HCT116 (cell line): Measurements from ENCODE around the gene MRPS27. TPM values are rescaled to one million over a fixed set of nuclear protein-coding genes. Genes with fewer than 3 reads are reported as not detected.

ENCODE experiments used
- ATAC-seq: fragments of 200-7000 bp; cut with Tn5 transposase; 2 replicates; pipeline ENCODE4 v1.9.1; 2020; ENCODE audit warnings: mild to moderate bottlenecking, moderate library complexity
- BruUV-seq: library from RNA; stranded (reverse); fragments of 400-500 nt; replicated peaks from 2 replicates; lab custom pipeline; 2021; lab: Mats Ljungman, UMichigan
- CTCF ChIA-PET: fragments of 300-600 bp; sonication (Branson Sonifier 250); formaldehyde crosslinking; loops from one replicate; lab custom pipeline; 2021; ENCODE audit warnings: antibody characterized with exemption; lab: Charles Lee
- POLR2A ChIA-PET: fragments of 300-600, 350-600 bp; sonication (Branson Sonifier 250); formaldehyde crosslinking; loops from one replicate; lab custom pipeline; 2021; ENCODE audit warnings: antibody characterized with exemption; lab: Charles Lee
- RAD21 ChIA-PET, 2 experiments: fragments of 300-600 bp; sonication (Branson Sonifier 250); formaldehyde crosslinking; loops; one replicate each; lab custom pipeline; 2023; ENCODE audit warnings: low total read pairs in 2 of 2; ENCODE audit not compliant: uncharacterized antibody in 2 of 2, unreplicated experiment in 2 of 2, low non-redundant PET in 1 of 2; lab: Charles Lee
- DNase-seq: peaks from one replicate; pipeline ENCODE4 v3.0.0-alpha.2; 2010; ENCODE audit warnings: low read depth, low spot score
- H2AFZ ChIP-seq: fragments of 200-600 bp; shearing (Covaris generic), sonication (generic); 2 replicates; pipeline ENCODE4 v1.6.1; 2017; ENCODE audit warnings: low read depth, mixed run types, mixed read lengths, antibody characterized with exemption, low read length; ENCODE audit not compliant: poor library complexity, severe bottlenecking
- H3K27ac ChIP-seq: 2 replicates; pipeline ENCODE4 v1.5.1; 2012; ENCODE audit warnings: low read depth, low read length
- H3K27me3 ChIP-seq: fragments of 200-600 bp; sonication (generic); 2 replicates; pipeline ENCODE4 v1.6.1; 2016; ENCODE audit warnings: mixed run types, low read length, mixed read lengths; ENCODE audit not compliant: insufficient read depth
- H3K36me3 ChIP-seq, 2 experiments: fragments of 200-500 bp in 1 of 2; fragments of 200-600 bp in 1 of 2; sonication (Bioruptor generic) in 1 of 2; sonication (generic) in 1 of 2; 2 replicates each; pipeline versions ENCODE4 v1.5.1 to v1.6.1; 2014 to 2016; ENCODE audit warnings: low read length in 2 of 2, inconsistent platforms in 1 of 2, mixed read lengths in 1 of 2, mixed run types in 1 of 2; ENCODE audit not compliant: insufficient read depth in 2 of 2, control insufficient read depth in 1 of 2
- H3K4me1 ChIP-seq, 2 experiments: fragments of 200-600 bp in 1 of 2; sonication (generic) in 1 of 2; 2 replicates each; pipeline versions ENCODE4 v1.5.1 to v1.6.1; 2012 to 2017; ENCODE audit warnings: low read length in 2 of 2, inconsistent platforms in 1 of 2, mild to moderate bottlenecking in 1 of 2, mixed read lengths in 1 of 2, mixed run types in 1 of 2, moderate library complexity in 1 of 2; ENCODE audit not compliant: insufficient read depth in 2 of 2, control insufficient read depth in 1 of 2
- H3K4me2 ChIP-seq: fragments of 200-600 bp; sonication (generic); 2 replicates; pipeline ENCODE4 v1.6.1; 2017; ENCODE audit warnings: mixed run types, low read length, mixed read lengths
- H3K4me3 ChIP-seq, 2 experiments: fragments of 200-600 bp in 1 of 2; sonication (generic) in 1 of 2; replicated peaks in 1 of 2; 2 replicates each; pipeline ENCODE4 v1.5.1; 2011 to 2016; ENCODE audit warnings: low read length in 2 of 2, control low read depth in 1 of 2, low read depth in 1 of 2, mild to moderate bottlenecking in 1 of 2, mixed read lengths in 1 of 2, mixed run types in 1 of 2
- H3K79me2 ChIP-seq: fragments of 200-600 bp; sonication (generic); 2 replicates; pipeline ENCODE4 v1.6.1; 2017; ENCODE audit warnings: mild to moderate bottlenecking, mixed run types, low read length, moderate library complexity, mixed read lengths; ENCODE audit not compliant: insufficient read depth
- H3K9ac ChIP-seq: fragments of 200-600 bp; sonication (generic); 2 replicates; pipeline ENCODE4 v1.6.1; 2016; ENCODE audit warnings: low read length, mixed read lengths
- H3K9me2 ChIP-seq: fragments of 200-600 bp; sonication (generic), shearing (Covaris generic); 2 replicates; pipeline ENCODE4 v1.6.1; 2017; ENCODE audit warnings: mixed run types, mild to moderate bottlenecking, moderate library complexity; ENCODE audit not compliant: insufficient read depth
- H3K9me3 ChIP-seq, 2 experiments: fragments of 200-500 bp in 1 of 2; fragments of 200-600 bp in 1 of 2; sonication (Bioruptor generic) in 1 of 2; sonication (generic) in 1 of 2; 2 replicates each; pipeline ENCODE4 v1.6.1; 2014 to 2017; ENCODE audit warnings: low read length in 2 of 2, mixed read lengths in 2 of 2, inconsistent platforms in 1 of 2, low read depth in 1 of 2, mild to moderate bottlenecking in 1 of 2, mixed run types in 1 of 2, moderate library complexity in 1 of 2; ENCODE audit not compliant: control insufficient read depth in 1 of 2, insufficient read depth in 1 of 2
- H4K20me1 ChIP-seq: fragments of 200-600 bp; sonication (generic), shearing (Covaris generic); 2 replicates; pipeline ENCODE4 v1.6.1; 2017; ENCODE audit warnings: mixed run types, mild to moderate bottlenecking, moderate library complexity; ENCODE audit not compliant: insufficient read depth
- ATF3 ChIP-seq: IDR thresholded peaks from 2 replicates; pipeline ENCODE4 v1.6.1; 2012
- CBX3 ChIP-seq: IDR thresholded peaks from 2 replicates; pipeline ENCODE4 v1.6.1; 2012; ENCODE audit warnings: low read depth
- CEBPB ChIP-seq: IDR thresholded peaks from 2 replicates; pipeline ENCODE4 v1.6.1; 2012; ENCODE audit warnings: low read depth
- CTCF ChIP-seq, 3 experiments: fragments of 200-600 bp in 1 of 3; sonication (generic) in 1 of 3; IDR thresholded peaks in 2 of 3; conservative IDR thresholded peaks in 1 of 3; 2 replicates each; pipeline ENCODE4 v1.5.1; 2012 to 2017; ENCODE audit warnings: low read depth in 2 of 3, low read length in 2 of 3, antibody characterized with exemption in 1 of 3, borderline replicate concordance in 1 of 3, control low read depth in 1 of 3, mild to moderate bottlenecking in 1 of 3, mixed read lengths in 1 of 3, mixed run types in 1 of 3, moderate library complexity in 1 of 3; ENCODE audit not compliant: insufficient read depth in 1 of 3
- EGR1 ChIP-seq: IDR thresholded peaks from 2 replicates; pipeline ENCODE4 v1.6.1; 2012; ENCODE audit warnings: low read depth
- EZH2 ChIP-seq: fragments of 200-600 bp; sonication (generic); IDR thresholded peaks from 2 replicates; pipeline ENCODE4 v1.6.1; 2017; ENCODE audit warnings: antibody characterized with exemption, mixed run types
- FOSL1 ChIP-seq: IDR thresholded peaks from 2 replicates; pipeline ENCODE4 v1.6.1; 2012; ENCODE audit warnings: low read depth
- POLR2A ChIP-seq: IDR thresholded peaks from 2 replicates; pipeline ENCODE4 v1.7.0; 2011; ENCODE audit warnings: borderline replicate concordance; ENCODE audit not compliant: insufficient read depth, insufficient read length; ENCODE audit errors: extremely low read depth
- REST ChIP-seq: IDR thresholded peaks from 2 replicates; pipeline ENCODE4 v1.6.1; 2012; ENCODE audit warnings: low read depth
- SIN3A ChIP-seq: IDR thresholded peaks from 2 replicates; pipeline ENCODE4 v1.6.1; 2012; ENCODE audit warnings: low read depth
- SP1 ChIP-seq: IDR thresholded peaks from 2 replicates; pipeline ENCODE4 v1.6.1; 2012; ENCODE audit warnings: low read depth
- SRF ChIP-seq: IDR thresholded peaks from 2 replicates; pipeline ENCODE4 v1.6.1; 2012; ENCODE audit warnings: low read depth
- TCF7L2 ChIP-seq: IDR thresholded peaks from 2 replicates; pipeline ENCODE4 v1.7.0; 2011; ENCODE audit warnings: borderline replicate concordance, inconsistent platforms; ENCODE audit not compliant: insufficient read depth, insufficient read length; ENCODE audit errors: extremely low read depth
- YY1 ChIP-seq: IDR thresholded peaks from 2 replicates; pipeline ENCODE4 v1.6.1; 2011; ENCODE audit warnings: low read length, low read depth, moderate library complexity, mild to moderate bottlenecking; ENCODE audit not compliant: insufficient replicate concordance; ENCODE audit errors: extremely low read depth
- ZFX ChIP-seq: fragments of 450-650 bp; IDR thresholded peaks from 2 replicates; pipeline ENCODE4 v1.6.1; 2017
- ZNF274 ChIP-seq: fragments of 200-500 bp; sonication (Bioruptor generic); IDR thresholded peaks from 2 replicates; pipeline ENCODE4 v1.6.1; 2014; ENCODE audit warnings: mild to moderate bottlenecking, low read depth, low read length, inconsistent platforms
- intact Hi-C: fragments of 100-400 bp; cut with micrococcal nuclease; formaldehyde crosslinking; loops from 2 replicates; pipeline ENCODE4 v1.10.0; 2022
- total RNA-seq: library from RNA; stranded (reverse); gene quantifications from one replicate; pipeline ENCODE4 v1.2.1, GENCODE V29; 2021; ENCODE audit not compliant: unreplicated experiment

Gene MRPS27
- total RNA-seq, 1 experiment from 2014 or later: 113 TPM

GRCh38 chr5:72180925-72181324 is 139.1 kb downstream of the MRPS27 start:
- no peak overlapping the region for H3K4me2 ChIP-seq
- ATAC-seq (no peak), DNase-seq (no peak)
- peaks cover 13 to 19% of the 10 kb centered on the region in 2 experiments for H3K4me1 ChIP-seq
- no peaks in the 10 kb centered on the region for H3K9me3 ChIP-seq
- no peak overlapping the region for H3K27ac ChIP-seq
- no peak for TF ChIP-seq FOSL1
- H3K36me3 ChIP-seq: no peaks in the 10 kb centered on the region
- no peaks in the 10 kb centered on the region for H4K20me1 ChIP-seq
- no peaks in the 10 kb centered on the region for H3K79me2 ChIP-seq
- ChIA-PET RAD21 (no interaction called here), POLR2A (no interaction called here), CTCF (no interaction called here)
- no peak overlapping the region for H3K9ac ChIP-seq
- intact Hi-C loops: no loop called here
- no peak overlapping the region for H2AFZ ChIP-seq
- H3K4me3 ChIP-seq: no peak overlapping the region
- peaks cover 15% of the 10 kb centered on the region; the same call in 1 of the 2 replicates for H3K27me3 ChIP-seq
- no TSS peak for BruUV-seq
- H3K9me2 ChIP-seq: no peaks in the 10 kb centered on the region

GRCh38 chr5:72179816-72180440 is 140.1 kb downstream of the MRPS27 start:
- H3K4me3 ChIP-seq: peak overlapping the region; percentile 32 to 57
- no peaks in the 10 kb centered on the region for H3K36me3 ChIP-seq
- ChIA-PET RAD21 (no interaction called here), POLR2A (no interaction called here), CTCF (no interaction called here)
- intact Hi-C loops: no loop called here
- no peaks in the 10 kb centered on the region for H3K9me2 ChIP-seq
- no peaks in the 10 kb centered on the region for H3K9me3 ChIP-seq
- no peak for DNase-seq
- peaks cover 15% of the 10 kb centered on the region; the same call in 1 of the 2 replicates for H3K27me3 ChIP-seq
- TF ChIP-seq CEBPB: no peak
- TF ChIP-seq POLR2A: no peak
- TF ChIP-seq SP1: no peak
- no peak for TF ChIP-seq SRF
- no peak for TF ChIP-seq EGR1
- no peak for TF ChIP-seq CTCF (IDR thresholded peaks at IDR 0.05 in 2 of 3, conservative IDR thresholded peaks at IDR 0.05 in 1 of 3; ENCODE audit: borderline replicate concordance in 1 of 3, insufficient read depth in 1 of 3, low read depth in 2 of 3, low read length in 2 of 3)
- no peak for TF ChIP-seq YY1
- TF ChIP-seq ZNF274: no peak
- no peak for TF ChIP-seq FOSL1
- no peak for TF ChIP-seq REST
- TF ChIP-seq ATF3: no peak
- no peak for TF ChIP-seq EZH2
- TF ChIP-seq TCF7L2: no peak
- TF ChIP-seq ZFX: no peak
- TF ChIP-seq SIN3A: no peak
- no peak for TF ChIP-seq CBX3
- H3K4me2 ChIP-seq: peak overlapping the region; percentile 94
- no peak overlapping the region for H3K9ac ChIP-seq
- peak; percentile 42 for ATAC-seq
- 0 out of 2 replicates have a peak overlapping the region, but pooled peaks have one; percentile 31 for H3K27ac ChIP-seq
- no TSS peak for BruUV-seq
- no peaks in the 10 kb centered on the region for H4K20me1 ChIP-seq
- peaks cover 13 to 19% of the 10 kb centered on the region in 2 experiments for H3K4me1 ChIP-seq
- no peaks in the 10 kb centered on the region for H3K79me2 ChIP-seq
- peak overlapping the region; percentile 88 for H2AFZ ChIP-seq
